Vagina (tissue), 2 donors: ENCODE measurements around the gene SPOCK1. TPM values are rescaled to one million over a fixed set of nuclear protein-coding genes. Genes with fewer than 3 reads are reported as not detected.

ENCODE experiments used
- DNase-seq, 2 donors: peaks; one replicate each; pipeline ENCODE4 v3.0.0-alpha.2; 2017; ENCODE audit errors: extremely low spot score in 2 of 2
- H3K27ac ChIP-seq: fragments of 200-600 bp; sonication (generic); one replicate; pipeline ENCODE4 v1.5.1; 2019
- H3K27me3 ChIP-seq: fragments of 200-600 bp; sonication (generic); one replicate; pipeline ENCODE4 v1.5.1; 2019
- H3K36me3 ChIP-seq, 2 donors: fragments of 200-600 bp; sonication (generic); one replicate each; pipeline ENCODE4 v1.5.1; 2017 to 2019
- H3K4me1 ChIP-seq: fragments of 200-600 bp; sonication (generic); one replicate; pipeline ENCODE4 v1.5.1; 2019
- H3K4me3 ChIP-seq, 2 donors: fragments of 200-600 bp; sonication (generic); 1 replicate in 1 of 2; 2 replicates in 1 of 2; pipeline ENCODE4 v1.5.1; 2016 to 2019
- H3K9me3 ChIP-seq: fragments of 200-600 bp; sonication (generic); one replicate; pipeline ENCODE4 v1.5.1; 2019
- CTCF ChIP-seq, 3 experiments: fragments of 450-650 bp in 2 of 3; fragments of 200-600 bp in 1 of 3; sonication (generic) in 1 of 3; IDR thresholded peaks; one replicate each; pipeline ENCODE4 v1.5.1; 2017 to 2019; ENCODE audit warnings: antibody characterized with exemption in 3 of 3, mild to moderate bottlenecking in 2 of 3, moderate library complexity in 2 of 3
- POLR2A ChIP-seq, 2 donors: fragments of 450-650 bp; IDR thresholded peaks; one replicate each; pipeline ENCODE4 v1.6.1; 2017; ENCODE audit warnings: antibody characterized with exemption in 2 of 2, mild to moderate bottlenecking in 2 of 2, moderate library complexity in 2 of 2
- POLR2AphosphoS5 ChIP-seq, 2 donors: sonication (generic); formaldehyde crosslinking; IDR thresholded peaks; one replicate each; pipeline ENCODE4 v1.9.0; 2017; ENCODE audit warnings: antibody characterized with exemption in 2 of 2, mild to moderate bottlenecking in 2 of 2, low read depth in 1 of 2; ENCODE audit not compliant: insufficient read depth in 1 of 2
- intact Hi-C: fragments of 100-400 bp; cut with DNase I; formaldehyde crosslinking; loops from one replicate; pipeline ENCODE4 v1.15.1; 2023
- total RNA-seq: library from RNA; depleted of rRNA; stranded (reverse); fragments of >200 nt; gene quantifications from one replicate; pipeline ENCODE4 v1.2.3, GENCODE V29; 2016

Gene SPOCK1
- total RNA-seq, 1 donor from 2014 or later = 70.7 TPM

GRCh38 chr5:137281201-137281600 is 217.9 kb downstream of the SPOCK1 start:
- Histone ChIP-seq H3K4me1 (no peaks in the 10 kb centered on the region), H3K9me3 (no peaks in the 10 kb centered on the region), H3K36me3 (no peaks in the 10 kb centered on the region), H3K27me3 (no peaks in the 10 kb centered on the region), H3K4me3 (no peak overlapping the region), H3K27ac (no peak overlapping the region)
- TF ChIP-seq CTCF (IDR thresholded peaks at IDR 0.05) (no peak), POLR2A (IDR thresholded peaks at IDR 0.05) (no peak), POLR2AphosphoS5 (IDR thresholded peaks at IDR 0.05; ENCODE audit: insufficient read depth in 1 of 2, low read depth in 1 of 2) (no peak)
- intact Hi-C loops = no loop called here
- no peak for DNase-seq

- Histone ChIP-seq H3K4me1 (no peaks in the 10 kb centered on the region), H3K36me3 (no peaks in the 10 kb centered on the region), H3K27ac (no peak overlapping the region), H3K27me3 (no peaks in the 10 kb centered on the region), H3K9me3 (no peaks in the 10 kb centered on the region), H3K4me3 (no peak overlapping the region)
- intact Hi-C loops = no loop called here
- no peak for DNase-seq
- no peak for TF ChIP-seq POLR2AphosphoS5 (IDR thresholded peaks at IDR 0.05; ENCODE audit: insufficient read depth in 1 of 2, low read depth in 1 of 2)
- no peak for TF ChIP-seq POLR2A (IDR thresholded peaks at IDR 0.05)
- TF ChIP-seq CTCF (IDR thresholded peaks at IDR 0.05) = no peak
Measured at GRCh38 chr5:137280656-137281055, 218.5 kb downstream of the SPOCK1 start.

- DNase-seq = no peak
- intact Hi-C loops = no loop called here
- Histone ChIP-seq H3K27ac (no peak overlapping the region), H3K4me3 (no peak overlapping the region), H3K9me3 (no peaks in the 10 kb centered on the region), H3K36me3 (no peaks in the 10 kb centered on the region), H3K4me1 (no peaks in the 10 kb centered on the region), H3K27me3 (no peaks in the 10 kb centered on the region)
- no peak for TF ChIP-seq CTCF (IDR thresholded peaks at IDR 0.05)
- no peak for TF ChIP-seq POLR2A (IDR thresholded peaks at IDR 0.05)
- TF ChIP-seq POLR2AphosphoS5 (IDR thresholded peaks at IDR 0.05; ENCODE audit: insufficient read depth in 1 of 2, low read depth in 1 of 2) = no peak
Measured at GRCh38 chr5:137279521-137280231, 219.4 kb downstream of the SPOCK1 start.

- no peak for TF ChIP-seq CTCF (IDR thresholded peaks at IDR 0.05)
- no peak for TF ChIP-seq POLR2AphosphoS5 (IDR thresholded peaks at IDR 0.05; ENCODE audit: insufficient read depth in 1 of 2, low read depth in 1 of 2)
- TF ChIP-seq POLR2A (IDR thresholded peaks at IDR 0.05) = no peak
- Histone ChIP-seq H3K36me3 (no peaks in the 10 kb centered on the region), H3K4me3 (no peak overlapping the region), H3K4me1 (no peaks in the 10 kb centered on the region), H3K27ac (no peak overlapping the region), H3K9me3 (no peaks in the 10 kb centered on the region), H3K27me3 (no peaks in the 10 kb centered on the region)
- intact Hi-C loops = no loop called here
- no peak for DNase-seq
Measured at GRCh38 chr5:137278476-137278875, 220.7 kb downstream of the SPOCK1 start.

GRCh38 chr5:137275083-137275482 is 224.0 kb downstream of the SPOCK1 start:
- intact Hi-C loops = no loop called here
- Histone ChIP-seq H3K9me3 (no peaks in the 10 kb centered on the region), H3K4me3 (no peak overlapping the region), H3K27me3 (no peaks in the 10 kb centered on the region), H3K4me1 (no peaks in the 10 kb centered on the region), H3K27ac (no peak overlapping the region), H3K36me3 (no peaks in the 10 kb centered on the region)
- TF ChIP-seq POLR2A (IDR thresholded peaks at IDR 0.05) = no peak
- TF ChIP-seq CTCF (IDR thresholded peaks at IDR 0.05) = no peak
- no peak for TF ChIP-seq POLR2AphosphoS5 (IDR thresholded peaks at IDR 0.05; ENCODE audit: insufficient read depth in 1 of 2, low read depth in 1 of 2)
- DNase-seq = no peak
